GM12875 (cell line): ENCODE results near the gene RASSF7.
A peak's percentile ranks its signal among the peaks of the same experiment; 100 is the strongest.

Experiments
- H3K4me3 ChIP-seq: one replicate; pipeline ENCODE4 v1.5.1; 2011; ENCODE audit warnings: low read depth, low read length, control low read depth
- TF ChIP-seq, protein P1 (sequence below): IDR thresholded peaks from 2 replicates; pipeline ENCODE4 v1.5.1; 2011; ENCODE audit warnings: low read depth, mild to moderate bottlenecking, control low read depth, inconsistent platforms, low read length, moderate library complexity, borderline replicate concordance; ENCODE audit not compliant: insufficient read depth

The RASSF7 gene

DNA sequence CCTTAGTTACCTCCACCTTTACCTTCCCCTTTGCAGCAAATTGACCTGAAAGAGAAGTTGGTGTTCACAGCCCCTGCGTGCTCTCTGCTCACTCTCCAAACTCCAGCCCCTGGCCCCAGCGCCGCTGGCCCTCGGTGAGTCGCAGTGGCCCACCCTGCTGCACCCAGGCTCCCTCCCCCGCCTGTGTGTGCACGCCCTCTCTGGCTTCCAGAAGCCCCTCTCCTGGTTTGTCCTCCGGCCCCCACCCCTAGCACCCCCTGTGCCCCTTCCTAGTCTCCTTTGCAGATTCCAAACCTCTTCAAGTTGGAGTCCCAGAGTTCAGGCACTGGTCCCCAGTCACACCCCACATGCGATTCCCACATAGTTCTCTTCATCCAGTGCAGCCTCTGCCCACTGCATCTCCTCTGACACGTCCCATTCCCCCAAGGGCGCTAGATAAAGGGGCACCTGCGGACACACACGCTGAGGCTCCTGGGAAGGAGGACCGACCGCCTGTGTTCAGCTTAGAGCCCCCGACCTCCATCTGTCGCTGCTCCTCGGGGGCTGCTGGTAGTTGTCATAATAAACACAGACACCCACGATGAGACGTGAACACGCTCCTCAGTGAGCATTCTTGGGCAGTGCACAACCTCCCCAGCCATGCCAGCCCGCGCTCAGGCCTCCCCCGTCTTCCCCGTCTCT, 14.0 kb downstream of the RASSF7 start:
- peak overlapping the region; percentile 61 for H3K4me3 ChIP-seq
- TF ChIP-seq, protein P1, sequence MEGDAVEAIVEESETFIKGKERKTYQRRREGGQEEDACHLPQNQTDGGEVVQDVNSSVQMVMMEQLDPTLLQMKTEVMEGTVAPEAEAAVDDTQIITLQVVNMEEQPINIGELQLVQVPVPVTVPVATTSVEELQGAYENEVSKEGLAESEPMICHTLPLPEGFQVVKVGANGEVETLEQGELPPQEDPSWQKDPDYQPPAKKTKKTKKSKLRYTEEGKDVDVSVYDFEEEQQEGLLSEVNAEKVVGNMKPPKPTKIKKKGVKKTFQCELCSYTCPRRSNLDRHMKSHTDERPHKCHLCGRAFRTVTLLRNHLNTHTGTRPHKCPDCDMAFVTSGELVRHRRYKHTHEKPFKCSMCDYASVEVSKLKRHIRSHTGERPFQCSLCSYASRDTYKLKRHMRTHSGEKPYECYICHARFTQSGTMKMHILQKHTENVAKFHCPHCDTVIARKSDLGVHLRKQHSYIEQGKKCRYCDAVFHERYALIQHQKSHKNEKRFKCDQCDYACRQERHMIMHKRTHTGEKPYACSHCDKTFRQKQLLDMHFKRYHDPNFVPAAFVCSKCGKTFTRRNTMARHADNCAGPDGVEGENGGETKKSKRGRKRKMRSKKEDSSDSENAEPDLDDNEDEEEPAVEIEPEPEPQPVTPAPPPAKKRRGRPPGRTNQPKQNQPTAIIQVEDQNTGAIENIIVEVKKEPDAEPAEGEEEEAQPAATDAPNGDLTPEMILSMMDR, result no peak

DNA sequence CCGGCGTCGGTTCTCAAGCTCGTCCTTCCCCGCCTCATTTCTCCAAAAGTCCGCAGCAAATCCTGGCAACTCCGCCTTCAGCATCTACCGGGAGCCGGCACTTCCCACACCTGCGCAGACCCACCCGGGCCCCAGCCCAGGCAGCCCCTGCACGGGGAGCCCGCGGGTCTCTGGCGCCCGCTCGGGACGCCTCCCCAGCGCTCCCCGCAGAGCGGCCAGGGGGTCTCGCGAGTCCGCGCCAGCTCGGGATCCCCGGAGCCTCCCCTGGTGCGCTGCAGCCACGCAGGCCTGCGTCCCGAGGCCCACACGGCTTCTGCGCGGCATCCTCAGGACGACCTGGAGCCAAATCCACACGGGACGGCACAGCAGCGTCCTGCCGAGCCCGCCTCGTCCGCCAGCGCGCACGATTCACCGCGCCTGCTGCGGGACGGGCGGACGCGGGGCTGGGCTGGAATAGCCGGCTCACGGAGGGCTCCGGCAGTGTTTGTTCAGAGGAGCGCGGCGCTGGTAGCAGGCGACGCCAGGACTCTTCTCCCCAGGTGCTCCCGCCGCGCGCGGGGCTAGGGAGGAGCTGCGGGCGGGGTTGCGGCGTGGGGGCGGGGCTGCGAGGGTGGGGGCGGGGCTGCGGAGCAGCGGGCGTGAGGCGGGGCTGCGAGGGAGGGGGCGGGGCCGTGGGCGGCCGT, 14.7 kb downstream of the RASSF7 start:
- peak overlapping the region; percentile 61 for H3K4me3 ChIP-seq
- TF ChIP-seq, protein P1, result no peak

DNA sequence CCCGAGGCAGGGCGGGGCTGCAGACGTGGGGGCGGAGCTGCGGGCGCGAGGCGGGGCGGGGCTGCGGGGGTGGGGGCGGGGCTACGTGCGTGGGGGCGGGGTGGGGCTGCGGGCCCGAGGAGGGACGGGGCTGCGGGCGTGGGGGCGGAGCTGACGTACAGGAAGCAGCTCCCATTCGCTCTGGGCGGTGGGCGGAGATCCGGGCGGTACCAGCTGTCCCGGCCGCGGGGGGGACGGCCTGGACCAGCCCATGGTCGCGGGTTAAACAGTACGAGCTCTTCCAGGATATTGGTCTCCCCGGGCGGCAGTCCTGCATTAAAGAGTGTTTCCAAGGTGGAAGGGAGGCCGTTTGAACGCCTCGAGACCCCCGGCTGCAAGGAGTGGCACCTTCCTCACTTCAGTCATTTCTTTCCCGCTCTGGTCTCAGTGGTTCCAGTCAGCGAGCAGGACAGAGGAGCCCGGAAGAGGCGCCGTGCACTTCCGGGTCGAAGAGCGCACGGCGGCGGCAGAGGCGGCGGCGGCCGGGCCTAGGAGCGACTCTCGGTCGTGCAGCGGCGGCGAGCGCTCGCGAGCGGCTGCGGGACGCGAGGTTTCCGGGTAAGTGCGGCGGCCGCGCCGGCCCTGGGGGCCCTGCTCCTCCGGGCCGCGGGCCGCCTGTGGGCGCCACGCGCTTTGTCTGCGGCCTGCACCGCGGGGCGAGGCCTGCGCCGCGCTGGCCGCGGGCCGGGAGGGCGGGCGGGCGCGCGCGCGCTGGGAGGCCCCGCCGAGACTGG, 15.4 kb downstream of the RASSF7 start, which contains the start of gene PHRF1:
TSS of gene PHRF1 (plus strand) at position 475 of the 773 bp plus-strand sequence. CDS start 5,043 bp downstream, outside the sequence.
- peak within 1 kb of the TSS; percentile 95 for H3K4me3 ChIP-seq
- TF ChIP-seq, protein P1, result no peak

DNA sequence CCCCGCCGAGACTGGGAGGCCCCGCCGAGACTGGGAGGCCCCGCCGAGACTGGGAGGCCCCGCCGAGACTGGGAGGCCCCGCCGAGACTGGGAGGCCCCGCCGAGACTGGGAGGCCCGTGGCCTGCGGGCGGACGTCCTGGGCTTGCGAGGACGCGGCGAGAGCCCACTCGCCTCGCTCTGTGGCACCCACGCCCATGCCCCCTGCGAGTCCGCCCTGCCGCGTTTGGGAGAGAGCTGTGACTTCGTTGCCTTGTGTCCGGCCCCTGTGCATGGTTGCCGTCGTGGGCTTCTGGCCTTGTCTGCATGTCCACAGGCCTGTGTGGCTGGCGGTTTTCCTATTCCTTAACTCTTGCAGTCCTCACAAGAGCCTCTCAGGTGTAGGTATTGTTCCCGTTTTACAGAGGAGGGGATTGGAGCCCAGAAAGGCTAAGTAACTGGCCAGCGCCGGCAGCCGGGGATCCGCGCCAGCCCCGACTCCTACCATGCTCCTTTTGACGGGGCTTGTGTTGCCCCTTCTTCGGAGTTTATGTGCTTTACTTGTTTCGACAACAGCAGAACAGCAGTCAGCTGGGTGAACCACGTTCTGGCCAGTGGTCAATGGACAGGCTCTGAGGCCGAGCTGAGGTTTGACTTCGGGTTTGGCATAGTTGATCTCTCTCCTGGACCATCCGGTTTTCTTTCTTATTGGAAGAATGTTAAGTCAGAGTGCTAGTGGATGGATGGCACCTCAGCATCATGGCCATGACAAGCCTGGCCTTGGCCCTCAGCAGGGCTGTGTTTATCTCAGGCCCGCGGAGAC, 16.2 kb downstream of the RASSF7 start:
- TF ChIP-seq, protein P1, result no peak

DNA sequence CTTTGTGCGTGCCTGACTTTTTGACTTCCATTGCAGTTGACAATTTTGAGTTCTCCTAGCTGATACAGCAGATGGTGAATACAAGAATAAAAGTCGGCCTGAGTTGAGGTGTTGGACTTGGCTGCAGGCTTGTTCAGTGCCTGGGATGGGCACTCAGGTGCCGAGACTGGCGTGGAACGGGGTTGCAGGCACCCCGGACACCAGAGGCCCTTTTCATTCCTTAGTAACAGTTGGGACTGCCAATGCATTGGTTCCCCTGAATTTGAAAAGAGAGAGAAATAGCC, 16.8 kb downstream of the RASSF7 start:
- TF ChIP-seq, protein P1, result no peak
- peak overlapping the region; percentile 95 for H3K4me3 ChIP-seq

More for the DNA sequence above, 16.2 kb downstream of the RASSF7 start:
- H3K4me3 ChIP-seq, result peak overlapping the region; percentile 95

DNA sequence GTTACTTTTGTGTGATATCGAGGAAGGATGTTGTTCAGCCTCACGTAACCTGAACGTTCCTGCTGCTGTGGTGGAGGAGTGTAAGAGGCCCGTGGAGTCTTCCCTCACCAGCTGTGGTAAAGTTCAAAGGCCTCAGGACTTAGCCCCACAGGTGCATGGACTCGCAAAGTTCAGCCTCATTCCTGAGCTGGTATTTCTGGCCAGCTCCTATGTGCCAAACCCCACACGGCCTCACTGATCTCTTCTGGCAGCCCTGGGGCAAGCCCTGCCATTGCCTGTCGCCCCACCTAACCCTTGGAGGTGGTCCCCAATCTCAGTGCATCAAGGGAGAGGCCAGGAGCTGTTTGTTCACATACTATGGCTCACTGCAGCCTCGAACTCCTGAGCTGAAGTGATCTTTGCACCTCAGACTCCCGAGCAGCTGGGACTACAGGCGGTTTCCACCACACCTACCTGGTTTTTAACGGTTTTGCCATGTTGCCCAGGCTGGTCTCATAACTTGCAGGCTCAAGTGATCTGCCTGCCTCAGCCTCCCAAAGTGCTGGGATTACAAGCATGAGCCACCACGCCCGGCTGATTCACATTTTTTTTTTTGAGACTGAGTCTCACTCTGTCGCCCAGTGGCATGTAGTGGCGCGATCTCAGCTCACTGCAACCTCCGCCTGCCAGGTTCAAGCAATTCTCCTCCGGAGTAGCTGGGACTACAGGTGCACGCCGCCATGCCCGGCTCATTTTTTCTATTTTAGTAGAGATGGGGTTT, 17.7 kb downstream of the RASSF7 start:
- TF ChIP-seq, protein P1, result no peak
- H3K4me3 ChIP-seq, result no peak overlapping the region
